ENCODE measurements around the gene TCF7.

- TF ChIP-seq CTCF (IDR thresholded peaks at IDR 0.05 in 4 of 5, conservative IDR thresholded peaks at IDR 0.05 in 1 of 5) (no peak), POLR2A (IDR thresholded peaks at IDR 0.05) (no peak)
Observed at GRCh38 chr5:134073404-134073803, 41.1 kb upstream of the TCF7 start.
